Fibroblast of villous mesenchyme (primary cell): Measurements from ENCODE around the gene WNT3. TPM values are rescaled to one million over a fixed set of nuclear protein-coding genes. Genes with fewer than 3 reads are reported as not detected.
A peak's percentile ranks its signal among the peaks of the same experiment; 100 is the strongest.
"Not testable (repeated sequence)": the region's sequence is repeated elsewhere in the genome, so short reads cannot be mapped to it uniquely, and the experiment has no call there.

Experiments
- DNase-seq: peaks from one replicate; pipeline ENCODE4 v3.0.0-alpha.2; 2010; ENCODE audit warnings: low read depth
- H3K4me3 ChIP-seq: 2 replicates; pipeline ENCODE4 v1.5.1; 2011; ENCODE audit warnings: low read depth, mild to moderate bottlenecking, low read length
- total RNA-seq: library from RNA; depleted of rRNA; stranded (reverse); fragments of >200 nt; gene quantifications from 2 replicates; pipeline ENCODE4 v1.2.3, GENCODE V29; 2012
- TF ChIP-seq, protein P1 (sequence below): IDR thresholded peaks from 2 replicates; pipeline ENCODE4 v1.5.1; 2012; ENCODE audit warnings: low read depth, mild to moderate bottlenecking, low read length; ENCODE audit not compliant: insufficient read depth

The WNT3 gene
- total RNA-seq, 1 donor: 2.2 TPM

- DNase-seq: no peak
- TF ChIP-seq, protein P1, sequence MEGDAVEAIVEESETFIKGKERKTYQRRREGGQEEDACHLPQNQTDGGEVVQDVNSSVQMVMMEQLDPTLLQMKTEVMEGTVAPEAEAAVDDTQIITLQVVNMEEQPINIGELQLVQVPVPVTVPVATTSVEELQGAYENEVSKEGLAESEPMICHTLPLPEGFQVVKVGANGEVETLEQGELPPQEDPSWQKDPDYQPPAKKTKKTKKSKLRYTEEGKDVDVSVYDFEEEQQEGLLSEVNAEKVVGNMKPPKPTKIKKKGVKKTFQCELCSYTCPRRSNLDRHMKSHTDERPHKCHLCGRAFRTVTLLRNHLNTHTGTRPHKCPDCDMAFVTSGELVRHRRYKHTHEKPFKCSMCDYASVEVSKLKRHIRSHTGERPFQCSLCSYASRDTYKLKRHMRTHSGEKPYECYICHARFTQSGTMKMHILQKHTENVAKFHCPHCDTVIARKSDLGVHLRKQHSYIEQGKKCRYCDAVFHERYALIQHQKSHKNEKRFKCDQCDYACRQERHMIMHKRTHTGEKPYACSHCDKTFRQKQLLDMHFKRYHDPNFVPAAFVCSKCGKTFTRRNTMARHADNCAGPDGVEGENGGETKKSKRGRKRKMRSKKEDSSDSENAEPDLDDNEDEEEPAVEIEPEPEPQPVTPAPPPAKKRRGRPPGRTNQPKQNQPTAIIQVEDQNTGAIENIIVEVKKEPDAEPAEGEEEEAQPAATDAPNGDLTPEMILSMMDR: no peak
- H3K4me3 ChIP-seq: no peak overlapping the region
Measured at GRCh38 chr17:46773221-46773605, 45.3 kb downstream of the WNT3 start.

GRCh38 chr17:46772475-46773220, 45.8 kb downstream of the WNT3 start:
- no peak for DNase-seq
- TF ChIP-seq, protein P1: no peak
- H3K4me3 ChIP-seq: peak overlapping the region; percentile 63

DNA sequence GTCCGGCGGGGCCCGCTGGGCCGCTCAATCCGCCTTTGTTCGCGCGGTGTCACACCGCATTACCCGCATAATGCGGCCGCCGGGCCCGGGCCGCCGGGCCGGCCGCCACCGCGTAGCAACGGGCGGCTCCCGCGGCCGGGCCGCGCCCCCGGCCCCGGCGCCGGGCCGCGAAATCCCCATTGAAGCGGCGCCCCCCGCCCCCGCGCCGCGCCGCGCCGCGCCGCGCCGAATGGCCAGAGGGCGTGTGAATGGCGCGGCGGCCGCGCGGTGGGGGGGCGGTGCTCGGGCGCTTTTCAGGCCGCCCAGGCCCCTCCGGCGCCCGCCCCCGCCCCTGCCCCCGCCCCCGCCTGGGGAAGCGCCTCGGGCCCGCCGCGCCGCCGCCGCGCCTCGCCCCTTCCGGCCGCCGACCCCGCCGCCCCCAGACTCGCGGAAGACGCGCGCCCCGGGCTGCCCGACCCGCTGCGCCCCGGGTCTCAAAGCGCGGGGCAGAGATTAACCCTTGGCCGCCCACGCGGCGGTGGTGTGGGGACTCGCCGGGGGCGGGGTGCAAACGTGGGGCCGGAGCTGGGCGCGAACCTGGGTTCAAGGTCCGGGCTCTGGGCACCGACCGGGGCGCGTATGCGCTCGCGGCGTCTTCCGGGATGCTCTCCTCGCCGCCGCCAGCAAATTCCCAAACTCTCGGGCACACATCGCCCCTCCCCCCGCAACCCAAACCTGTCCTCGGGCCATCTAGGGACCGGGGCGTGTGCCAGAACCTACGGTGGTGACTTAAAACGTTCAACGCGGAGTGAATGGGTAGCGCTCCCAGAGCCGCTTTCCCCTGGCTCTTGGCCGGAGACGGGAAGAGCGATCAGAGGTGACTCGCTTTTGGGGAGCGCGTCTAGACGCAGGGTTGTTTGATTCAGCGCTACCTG, 46.7 kb downstream of the WNT3 start:
- DNase-seq: peak; percentile 20
- TF ChIP-seq, protein P1: no peak
- peak overlapping the region; percentile 63 for H3K4me3 ChIP-seq

GRCh38 chr17:46770818-46771560, 47.5 kb downstream of the WNT3 start:
- TF ChIP-seq, protein P1: peak; percentile 20
- DNase-seq: peak; percentile 51
- H3K4me3 ChIP-seq: peak overlapping the region; percentile 58

DNA sequence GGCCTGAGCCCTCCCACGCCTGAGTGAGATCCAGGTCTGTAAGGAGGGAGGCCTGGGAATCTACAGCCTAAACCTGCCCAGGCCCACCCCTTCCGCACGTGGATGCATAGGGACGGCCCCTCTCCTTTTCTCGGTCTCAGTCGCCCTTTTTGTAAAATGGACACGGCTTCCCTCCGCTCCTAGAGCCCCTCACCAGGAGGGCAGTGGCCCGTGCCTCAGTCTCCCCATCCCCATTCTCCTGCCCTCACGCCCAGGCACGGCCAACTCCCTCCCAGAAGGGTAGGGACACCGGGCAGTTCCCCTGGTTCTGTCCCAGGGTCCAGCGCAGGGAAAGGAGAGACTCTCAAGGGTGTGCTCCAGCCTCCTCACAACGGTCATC, 48.1 kb downstream of the WNT3 start:
- DNase-seq: no peak
- H3K4me3 ChIP-seq: peak overlapping the region; percentile 58
- TF ChIP-seq, protein P1: no peak

- TF ChIP-seq, protein P1: no peak
- H3K4me3 ChIP-seq: no peak overlapping the region
- DNase-seq: no peak
Measured at GRCh38 chr17:46769531-46770438, 48.7 kb downstream of the WNT3 start.

DNA sequence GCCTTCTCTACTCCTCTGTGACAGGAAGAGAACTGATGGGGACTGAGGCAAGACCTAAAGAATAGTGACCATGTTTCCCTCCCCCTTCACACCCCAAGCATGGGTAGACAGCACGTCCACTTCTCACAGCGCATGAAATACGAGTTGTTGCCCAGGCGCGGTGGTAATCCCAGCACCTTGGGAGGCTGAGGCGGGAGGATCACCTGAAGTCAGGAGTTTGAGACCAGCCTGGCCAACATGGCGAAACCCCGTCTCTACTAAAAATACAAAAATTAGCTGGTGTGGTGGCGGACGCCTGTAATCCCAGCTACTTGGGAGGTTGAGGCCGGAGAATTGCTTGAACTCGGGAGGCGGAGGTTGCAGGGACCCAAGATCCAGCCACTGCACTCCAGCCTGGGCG, 49.6 kb downstream of the WNT3 start:
- H3K4me3 ChIP-seq, DNase-seq: not testable (repeated sequence)
